K562 (cell line): ENCODE data around the gene MEF2D. TPM values are rescaled to one million over a fixed set of nuclear protein-coding genes. Genes with fewer than 3 reads are reported as not detected.

Source experiments
- DMBX1 ChIP-seq: fragments of 250-450 bp; sonication (Bioruptor Pico); IDR thresholded peaks from 2 replicates; pipeline ENCODE4 v1.8.0; 2022; ENCODE audit warnings: inconsistent platforms, mild to moderate bottlenecking, moderate library complexity, borderline replicate concordance
- EGR1 ChIP-seq: fragments of 450-650 bp; conservative IDR thresholded peaks from 2 replicates; pipeline ENCODE4 v1.6.1; 2017; ENCODE audit warnings: mild to moderate bottlenecking
- GTF2F1 ChIP-seq: IDR thresholded peaks from 2 replicates; pipeline ENCODE4 v1.6.1; 2011; ENCODE audit warnings: low read depth, low read length, improper control_type of control experiment
- PHF8 ChIP-seq: fragments of 200-600 bp; sonication (generic); IDR thresholded peaks from 2 replicates; pipeline ENCODE4 v1.6.1; 2012; ENCODE audit warnings: mixed run types, mild to moderate bottlenecking, inconsistent platforms, low read length, moderate library complexity, borderline replicate concordance
- PTRF ChIP-seq: fragments of 450-650 bp; IDR thresholded peaks from 2 replicates; pipeline ENCODE4 v1.6.1; 2016; ENCODE audit warnings: mild to moderate bottlenecking, missing genetic modification characterization, missing compliant biosample characterization
- RBM17 ChIP-seq: fragments of 200-400 bp; formaldehyde crosslinking; IDR thresholded peaks from 2 replicates; pipeline ENCODE4 v1.6.1; 2017; ENCODE audit warnings: low read depth, mild to moderate bottlenecking, low read length, borderline replicate concordance
- RBM22 ChIP-seq: fragments of 200-400 bp; formaldehyde crosslinking; IDR thresholded peaks from 2 replicates; pipeline ENCODE4 v1.6.1; 2018; ENCODE audit warnings: low read length, low read depth; ENCODE audit not compliant: poor library complexity, severe bottlenecking
- RBM25 ChIP-seq: fragments of 200-400 bp; formaldehyde crosslinking; IDR thresholded peaks from 2 replicates; pipeline ENCODE4 v1.6.1; 2018; ENCODE audit warnings: low read length, low read depth, moderate library complexity; ENCODE audit not compliant: severe bottlenecking
- RBM39 ChIP-seq: fragments of 200-400 bp; formaldehyde crosslinking; optimal IDR thresholded peaks from 2 replicates; pipeline ENCODE3; 2018; ENCODE audit warnings: low read depth, low read length
- SRSF3 ChIP-seq: fragments of 200-400 bp; formaldehyde crosslinking; IDR thresholded peaks from 2 replicates; pipeline ENCODE4 v1.6.1; 2016; ENCODE audit warnings: mild to moderate bottlenecking, low read length, moderate library complexity; ENCODE audit not compliant: insufficient read depth
- ZFX ChIP-seq: sonication (generic); formaldehyde crosslinking; IDR thresholded peaks from 2 replicates; pipeline ENCODE4 v1.8.0; 2022; ENCODE audit warnings: mild to moderate bottlenecking, missing genetic modification reagents, moderate library complexity
- ZNF184 ChIP-seq: sonication (generic); formaldehyde crosslinking; IDR thresholded peaks from 2 replicates; pipeline ENCODE4 v1.5.0; 2020; ENCODE audit warnings: missing genetic modification reagents
- ZNF23 ChIP-seq: fragments of 250-450 bp; sonication (Bioruptor Pico); IDR thresholded peaks from 2 replicates; pipeline ENCODE4 v1.4.0; 2020; ENCODE audit warnings: mild to moderate bottlenecking
- ZNF282 ChIP-seq: sonication (generic); formaldehyde crosslinking; IDR thresholded peaks from 2 replicates; pipeline ENCODE4 v1.8.1; 2023; ENCODE audit warnings: missing genetic modification reagents
- ZNF766 ChIP-seq: fragments of 200-800 bp; sonication (Bioruptor generic); conservative IDR thresholded peaks from 2 replicates; pipeline ENCODE4 v1.6.1; 2016; ENCODE audit warnings: missing genetic modification characterization, missing compliant biosample characterization
- polyA plus RNA-seq, 8 experiments: library from polyadenylated mRNA; depleted of rRNA in 4 of 8; stranded (reverse) in 5 of 8; unstranded in 3 of 8; fragments of >200 nt; fragmentation: Nextera tagmentation in 2 of 8; fragmentation: Illumina TruSeq in 1 of 8; extraction: Ambion mirVana in 2 of 8; extraction: Trizol in 1 of 8; gene quantifications; 2 replicates each; pipeline versions ENCODE4 v1.2.1 to v1.2.3, GENCODE V29; 2011 to 2014; ENCODE audit warnings: inconsistent platforms in 1 of 8, missing spikeins in 1 of 8
- total RNA-seq, 7 experiments: library from RNA; depleted of rRNA in 6 of 7; stranded (reverse); fragments of >200 nt in 6 of 7; fragmentation: Illumina TruSeq in 2 of 7; extraction: Trizol in 2 of 7; gene quantifications; 2 replicates each; pipeline versions ENCODE4 v1.2.1 to v1.2.3, GENCODE V29; 2011 to 2021; ENCODE audit warnings: low replicate concordance in 1 of 7
- TF ChIP-seq, protein P1 (sequence below): fragments of 450-650 bp; IDR thresholded peaks from 2 replicates; pipeline ENCODE4 v1.6.1; 2016; ENCODE audit warnings: borderline replicate concordance
- TF ChIP-seq, protein P2 (sequence below): fragments of 250-450 bp; sonication (Bioruptor Pico); IDR thresholded peaks from 2 replicates; pipeline ENCODE4 v1.4.0; 2020; ENCODE audit warnings: mild to moderate bottlenecking, moderate library complexity
- TF ChIP-seq, protein P3 (sequence below): sonication (generic); formaldehyde crosslinking; IDR thresholded peaks from 2 replicates; pipeline ENCODE4 v1.8.0; 2022; ENCODE audit warnings: mild to moderate bottlenecking, missing genetic modification reagents

Gene MEF2D
- total and polyA plus RNA-seq, 9 of the 15 experiments (the other 6 are each of a cell fraction or from before 2014, with no cell fraction given), result 0.10 to 19.5 (median 2.6) TPM

DNA sequence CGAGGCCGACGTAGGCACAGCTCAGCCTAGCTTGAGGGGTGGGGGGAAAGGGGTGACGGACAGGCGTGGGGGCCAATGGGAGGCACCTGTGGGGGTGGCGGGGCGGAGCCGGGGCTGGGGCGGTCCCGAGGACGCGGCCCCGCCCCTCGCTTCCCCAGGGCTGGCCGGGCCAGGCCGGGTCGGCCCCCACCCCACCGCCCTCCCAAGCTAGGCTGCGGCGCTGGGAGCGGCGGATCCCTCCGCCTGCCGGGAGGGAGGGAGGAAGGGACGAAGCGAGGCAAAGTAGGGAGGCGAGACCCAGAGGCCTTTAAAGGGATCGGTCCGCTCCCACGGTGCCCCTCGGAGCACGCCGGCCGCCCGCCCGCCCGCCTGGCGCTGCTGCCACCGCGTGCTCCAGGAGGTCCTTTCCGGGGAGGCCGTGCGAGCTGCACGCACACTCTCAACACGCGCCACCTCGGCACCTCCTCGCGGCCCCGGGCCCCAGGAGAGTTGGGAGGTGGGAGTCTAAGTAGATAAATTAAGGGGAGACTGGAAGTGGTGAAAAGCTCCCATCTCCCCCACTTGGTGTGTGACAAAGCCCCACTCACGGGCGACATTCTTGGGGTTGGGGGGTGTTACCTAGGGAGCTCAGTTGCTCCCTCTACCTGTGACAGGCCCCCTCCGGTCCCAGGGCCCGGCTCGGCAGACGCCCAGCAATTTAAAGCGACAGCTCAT lies 375 bp upstream of the MEF2D start (continued):
- TF ChIP-seq PTRF (tag) (no peak), DMBX1 (peak; percentile 67; the same call in 1 of the 2 replicates), ZFX (CRISPR knock-in tag) (peak; percentile 97), ZNF282 (no peak), RBM17 (no peak), EGR1 (peak; percentile 71), PHF8 (peak; percentile 84; the same call in 1 of the 2 replicates), ZNF184 (CRISPR knock-in tag) (no peak), SRSF3 (no peak), RBM39 (no peak), RBM25 (peak; percentile 77), ZNF23 (no peak), GTF2F1 (no peak; the same call in 1 of the 2 replicates), RBM22 (no peak), ZNF766 (no peak)
- TF ChIP-seq, protein P1, sequence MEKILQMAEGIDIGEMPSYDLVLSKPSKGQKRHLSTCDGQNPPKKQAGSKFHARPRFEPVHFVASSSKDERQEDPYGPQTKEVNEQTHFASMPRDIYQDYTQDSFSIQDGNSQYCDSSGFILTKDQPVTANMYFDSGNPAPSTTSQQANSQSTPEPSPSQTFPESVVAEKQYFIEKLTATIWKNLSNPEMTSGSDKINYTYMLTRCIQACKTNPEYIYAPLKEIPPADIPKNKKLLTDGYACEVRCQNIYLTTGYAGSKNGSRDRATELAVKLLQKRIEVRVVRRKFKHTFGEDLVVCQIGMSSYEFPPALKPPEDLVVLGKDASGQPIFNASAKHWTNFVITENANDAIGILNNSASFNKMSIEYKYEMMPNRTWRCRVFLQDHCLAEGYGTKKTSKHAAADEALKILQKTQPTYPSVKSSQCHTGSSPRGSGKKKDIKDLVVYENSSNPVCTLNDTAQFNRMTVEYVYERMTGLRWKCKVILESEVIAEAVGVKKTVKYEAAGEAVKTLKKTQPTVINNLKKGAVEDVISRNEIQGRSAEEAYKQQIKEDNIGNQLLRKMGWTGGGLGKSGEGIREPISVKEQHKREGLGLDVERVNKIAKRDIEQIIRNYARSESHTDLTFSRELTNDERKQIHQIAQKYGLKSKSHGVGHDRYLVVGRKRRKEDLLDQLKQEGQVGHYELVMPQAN, result peak; percentile 87; the same call in 1 of the 2 replicates
- TF ChIP-seq, protein P2, sequence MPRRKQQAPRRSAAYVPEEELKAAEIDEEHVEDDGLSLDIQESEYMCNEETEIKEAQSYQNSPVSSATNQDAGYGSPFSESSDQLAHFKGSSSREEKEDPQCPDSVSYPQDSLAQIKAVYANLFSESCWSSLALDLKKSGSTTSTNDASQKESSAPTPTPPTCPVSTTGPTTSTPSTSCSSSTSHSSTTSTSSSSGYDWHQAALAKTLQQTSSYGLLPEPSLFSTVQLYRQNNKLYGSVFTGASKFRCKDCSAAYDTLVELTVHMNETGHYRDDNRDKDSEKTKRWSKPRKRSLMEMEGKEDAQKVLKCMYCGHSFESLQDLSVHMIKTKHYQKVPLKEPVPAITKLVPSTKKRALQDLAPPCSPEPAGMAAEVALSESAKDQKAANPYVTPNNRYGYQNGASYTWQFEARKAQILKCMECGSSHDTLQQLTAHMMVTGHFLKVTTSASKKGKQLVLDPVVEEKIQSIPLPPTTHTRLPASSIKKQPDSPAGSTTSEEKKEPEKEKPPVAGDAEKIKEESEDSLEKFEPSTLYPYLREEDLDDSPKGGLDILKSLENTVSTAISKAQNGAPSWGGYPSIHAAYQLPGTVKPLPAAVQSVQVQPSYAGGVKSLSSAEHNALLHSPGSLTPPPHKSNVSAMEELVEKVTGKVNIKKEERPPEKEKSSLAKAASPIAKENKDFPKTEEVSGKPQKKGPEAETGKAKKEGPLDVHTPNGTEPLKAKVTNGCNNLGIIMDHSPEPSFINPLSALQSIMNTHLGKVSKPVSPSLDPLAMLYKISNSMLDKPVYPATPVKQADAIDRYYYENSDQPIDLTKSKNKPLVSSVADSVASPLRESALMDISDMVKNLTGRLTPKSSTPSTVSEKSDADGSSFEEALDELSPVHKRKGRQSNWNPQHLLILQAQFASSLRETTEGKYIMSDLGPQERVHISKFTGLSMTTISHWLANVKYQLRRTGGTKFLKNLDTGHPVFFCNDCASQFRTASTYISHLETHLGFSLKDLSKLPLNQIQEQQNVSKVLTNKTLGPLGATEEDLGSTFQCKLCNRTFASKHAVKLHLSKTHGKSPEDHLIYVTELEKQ (CRISPR knock-in tag), result no peak
- TF ChIP-seq, protein P3, sequence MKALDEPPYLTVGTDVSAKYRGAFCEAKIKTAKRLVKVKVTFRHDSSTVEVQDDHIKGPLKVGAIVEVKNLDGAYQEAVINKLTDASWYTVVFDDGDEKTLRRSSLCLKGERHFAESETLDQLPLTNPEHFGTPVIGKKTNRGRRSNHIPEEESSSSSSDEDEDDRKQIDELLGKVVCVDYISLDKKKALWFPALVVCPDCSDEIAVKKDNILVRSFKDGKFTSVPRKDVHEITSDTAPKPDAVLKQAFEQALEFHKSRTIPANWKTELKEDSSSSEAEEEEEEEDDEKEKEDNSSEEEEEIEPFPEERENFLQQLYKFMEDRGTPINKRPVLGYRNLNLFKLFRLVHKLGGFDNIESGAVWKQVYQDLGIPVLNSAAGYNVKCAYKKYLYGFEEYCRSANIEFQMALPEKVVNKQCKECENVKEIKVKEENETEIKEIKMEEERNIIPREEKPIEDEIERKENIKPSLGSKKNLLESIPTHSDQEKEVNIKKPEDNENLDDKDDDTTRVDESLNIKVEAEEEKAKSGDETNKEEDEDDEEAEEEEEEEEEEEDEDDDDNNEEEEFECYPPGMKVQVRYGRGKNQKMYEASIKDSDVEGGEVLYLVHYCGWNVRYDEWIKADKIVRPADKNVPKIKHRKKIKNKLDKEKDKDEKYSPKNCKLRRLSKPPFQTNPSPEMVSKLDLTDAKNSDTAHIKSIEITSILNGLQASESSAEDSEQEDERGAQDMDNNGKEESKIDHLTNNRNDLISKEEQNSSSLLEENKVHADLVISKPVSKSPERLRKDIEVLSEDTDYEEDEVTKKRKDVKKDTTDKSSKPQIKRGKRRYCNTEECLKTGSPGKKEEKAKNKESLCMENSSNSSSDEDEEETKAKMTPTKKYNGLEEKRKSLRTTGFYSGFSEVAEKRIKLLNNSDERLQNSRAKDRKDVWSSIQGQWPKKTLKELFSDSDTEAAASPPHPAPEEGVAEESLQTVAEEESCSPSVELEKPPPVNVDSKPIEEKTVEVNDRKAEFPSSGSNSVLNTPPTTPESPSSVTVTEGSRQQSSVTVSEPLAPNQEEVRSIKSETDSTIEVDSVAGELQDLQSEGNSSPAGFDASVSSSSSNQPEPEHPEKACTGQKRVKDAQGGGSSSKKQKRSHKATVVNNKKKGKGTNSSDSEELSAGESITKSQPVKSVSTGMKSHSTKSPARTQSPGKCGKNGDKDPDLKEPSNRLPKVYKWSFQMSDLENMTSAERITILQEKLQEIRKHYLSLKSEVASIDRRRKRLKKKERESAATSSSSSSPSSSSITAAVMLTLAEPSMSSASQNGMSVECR (CRISPR knock-in tag), result peak; percentile 73; the same call in 1 of the 2 replicates
